ENCODE results near the gene MSLN.

GRCh38 chr16:802914-803753 is 42.6 kb downstream of the MSLN start:
- TF ChIP-seq, protein P1, sequence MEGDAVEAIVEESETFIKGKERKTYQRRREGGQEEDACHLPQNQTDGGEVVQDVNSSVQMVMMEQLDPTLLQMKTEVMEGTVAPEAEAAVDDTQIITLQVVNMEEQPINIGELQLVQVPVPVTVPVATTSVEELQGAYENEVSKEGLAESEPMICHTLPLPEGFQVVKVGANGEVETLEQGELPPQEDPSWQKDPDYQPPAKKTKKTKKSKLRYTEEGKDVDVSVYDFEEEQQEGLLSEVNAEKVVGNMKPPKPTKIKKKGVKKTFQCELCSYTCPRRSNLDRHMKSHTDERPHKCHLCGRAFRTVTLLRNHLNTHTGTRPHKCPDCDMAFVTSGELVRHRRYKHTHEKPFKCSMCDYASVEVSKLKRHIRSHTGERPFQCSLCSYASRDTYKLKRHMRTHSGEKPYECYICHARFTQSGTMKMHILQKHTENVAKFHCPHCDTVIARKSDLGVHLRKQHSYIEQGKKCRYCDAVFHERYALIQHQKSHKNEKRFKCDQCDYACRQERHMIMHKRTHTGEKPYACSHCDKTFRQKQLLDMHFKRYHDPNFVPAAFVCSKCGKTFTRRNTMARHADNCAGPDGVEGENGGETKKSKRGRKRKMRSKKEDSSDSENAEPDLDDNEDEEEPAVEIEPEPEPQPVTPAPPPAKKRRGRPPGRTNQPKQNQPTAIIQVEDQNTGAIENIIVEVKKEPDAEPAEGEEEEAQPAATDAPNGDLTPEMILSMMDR (IDR thresholded peaks at IDR 0.05; ENCODE audit: insufficient read depth, low read length, poor library complexity, severe bottlenecking): no peak
- no peak for TF ChIP-seq EZH2phosphoT487 (conservative IDR thresholded peaks at IDR 0.05; ENCODE audit: low read length)

All from SU-DHL-6 (cell line).